Stimulated activated CD8-positive, alpha-beta memory T cell treated with anti-CD3 and anti-CD28 coated beads, Interleukin-15, amount 100 ng/mL, for 4 hours (primary cell): ENCODE data around the gene ADPRH.
"Not testable (repeated sequence)": the region's sequence is repeated elsewhere in the genome, so short reads cannot be mapped to it uniquely, and the experiment has no call there.

Experiments
- DNase-seq, 2 donors: peaks; one replicate each; pipeline ENCODE4 v3.0.0-alpha.2; 2020; ENCODE audit warnings: low read depth in 2 of 2

The ADPRH gene

GRCh38 chr3:119579366-119580066 lies at the start of gene ADPRH:
Gene ADPRH (plus strand): TSS chr3:119579492. CDS start chr3:119582170, 2,678 bp downstream.
- DNase-seq = peak in 1 of 2 donors; percentile 21

- DNase-seq = no peak
These were observed 49.4 kb upstream of the ADPRH start for GRCh38 chr3:119529883-119530282.

GRCh38 chr3:119530456-119530855 lies 48.8 kb upstream of the ADPRH start:
- DNase-seq = no peak

- DNase-seq = no peak
These were observed 48.1 kb upstream of the ADPRH start for GRCh38 chr3:119531151-119531550.

GRCh38 chr3:119534296-119534695 lies 45.0 kb upstream of the ADPRH start:
- no peak for DNase-seq

GRCh38 chr3:119536757-119537156 lies 42.5 kb upstream of the ADPRH start:
- no peak for DNase-seq

GRCh38 chr3:119538772-119539171 lies 40.5 kb upstream of the ADPRH start:
- no peak for DNase-seq

GRCh38 chr3:119541547-119541946 lies 37.7 kb upstream of the ADPRH start:
- DNase-seq = no peak

GRCh38 chr3:119542168-119542767 lies 37.0 kb upstream of the ADPRH start:
- no peak for DNase-seq

GRCh38 chr3:119543147-119543546 lies 36.1 kb upstream of the ADPRH start:
- DNase-seq = no peak

- no peak for DNase-seq
These were observed 32.1 kb upstream of the ADPRH start for GRCh38 chr3:119547227-119547626.

GRCh38 chr3:119548341-119548740 lies 31.0 kb upstream of the ADPRH start:
- DNase-seq = no peak

GRCh38 chr3:119550192-119550910 lies 28.9 kb upstream of the ADPRH start:
- no peak for DNase-seq

GRCh38 chr3:119551598-119551997 lies 27.7 kb upstream of the ADPRH start:
- DNase-seq = no peak

GRCh38 chr3:119552928-119553327 lies 26.4 kb upstream of the ADPRH start:
- not testable (repeated sequence) for DNase-seq

- DNase-seq = no peak
These were observed 25.4 kb upstream of the ADPRH start for GRCh38 chr3:119553823-119554415.

GRCh38 chr3:119555309-119555735 lies 24.0 kb upstream of the ADPRH start:
- no peak for DNase-seq

- DNase-seq = no peak
These were observed 23.4 kb upstream of the ADPRH start for GRCh38 chr3:119555929-119556328.

GRCh38 chr3:119557192-119557876 lies 22.0 kb upstream of the ADPRH start:
- no peak for DNase-seq

- DNase-seq = no peak
These were observed 21.4 kb upstream of the ADPRH start for GRCh38 chr3:119557877-119558269.

GRCh38 chr3:119558626-119559317 lies 20.5 kb upstream of the ADPRH start:
- no peak for DNase-seq
